Measurements from ENCODE around the gene USP31. TPM values are rescaled to one million over a fixed set of nuclear protein-coding genes. Genes with fewer than 3 reads are reported as not detected.

The USP31 gene
- total RNA-seq, 4 donors from 2014 or later = 10.0 to 18.2 (median 13.2) TPM

DNA sequence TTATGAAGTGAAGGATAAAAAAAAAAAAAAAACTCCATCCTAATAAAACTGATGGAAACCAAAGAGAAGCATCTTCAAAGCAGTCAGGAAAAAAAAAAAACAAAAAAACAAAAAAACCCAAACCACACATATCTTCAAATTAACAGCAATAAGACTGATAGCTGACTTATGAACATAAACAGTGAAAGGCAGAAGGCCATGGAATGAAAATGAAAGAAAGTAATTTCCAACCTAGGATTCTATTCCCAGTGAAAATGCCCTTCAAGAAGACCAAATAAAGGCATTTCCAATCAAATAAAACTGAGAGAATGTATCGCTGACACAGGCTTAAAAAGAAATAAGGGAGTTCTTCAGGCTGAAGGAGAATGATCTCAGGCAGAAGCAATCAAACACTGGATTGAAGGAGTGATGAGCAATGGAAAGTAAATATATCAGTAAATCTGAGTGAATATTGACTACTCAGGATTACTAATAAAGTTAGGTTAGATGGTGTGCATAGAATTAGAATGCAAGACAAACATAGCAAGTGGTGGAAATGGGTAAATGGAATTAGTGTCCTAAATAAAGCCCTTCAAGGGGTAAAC lies 92.1 kb downstream of the USP31 start:
- Histone ChIP-seq H3K9me3 (no peaks in the 10 kb centered on the region), H3K4me3 (replicated peaks in 1 of 3) (no peak overlapping the region), H3K4me1 (peaks cover 6 to 8% of the 10 kb centered on the region in 2 donors), H3K36me3 (no peaks in the 10 kb centered on the region), H3K27me3 (no peaks in the 10 kb centered on the region), H3K27ac (no peak overlapping the region)
- intact Hi-C loops (cut with DNase I) = no loop called here
- TF ChIP-seq, protein P1, sequence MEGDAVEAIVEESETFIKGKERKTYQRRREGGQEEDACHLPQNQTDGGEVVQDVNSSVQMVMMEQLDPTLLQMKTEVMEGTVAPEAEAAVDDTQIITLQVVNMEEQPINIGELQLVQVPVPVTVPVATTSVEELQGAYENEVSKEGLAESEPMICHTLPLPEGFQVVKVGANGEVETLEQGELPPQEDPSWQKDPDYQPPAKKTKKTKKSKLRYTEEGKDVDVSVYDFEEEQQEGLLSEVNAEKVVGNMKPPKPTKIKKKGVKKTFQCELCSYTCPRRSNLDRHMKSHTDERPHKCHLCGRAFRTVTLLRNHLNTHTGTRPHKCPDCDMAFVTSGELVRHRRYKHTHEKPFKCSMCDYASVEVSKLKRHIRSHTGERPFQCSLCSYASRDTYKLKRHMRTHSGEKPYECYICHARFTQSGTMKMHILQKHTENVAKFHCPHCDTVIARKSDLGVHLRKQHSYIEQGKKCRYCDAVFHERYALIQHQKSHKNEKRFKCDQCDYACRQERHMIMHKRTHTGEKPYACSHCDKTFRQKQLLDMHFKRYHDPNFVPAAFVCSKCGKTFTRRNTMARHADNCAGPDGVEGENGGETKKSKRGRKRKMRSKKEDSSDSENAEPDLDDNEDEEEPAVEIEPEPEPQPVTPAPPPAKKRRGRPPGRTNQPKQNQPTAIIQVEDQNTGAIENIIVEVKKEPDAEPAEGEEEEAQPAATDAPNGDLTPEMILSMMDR (IDR thresholded peaks at IDR 0.05) = no peak
- TF ChIP-seq POLR2A (IDR thresholded peaks at IDR 0.05) = no peak
- no peak for DNase-seq
- 74 to 81% methylated on average over 1 of the region's 1 CpG for WGBS, 2 donors

DNA sequence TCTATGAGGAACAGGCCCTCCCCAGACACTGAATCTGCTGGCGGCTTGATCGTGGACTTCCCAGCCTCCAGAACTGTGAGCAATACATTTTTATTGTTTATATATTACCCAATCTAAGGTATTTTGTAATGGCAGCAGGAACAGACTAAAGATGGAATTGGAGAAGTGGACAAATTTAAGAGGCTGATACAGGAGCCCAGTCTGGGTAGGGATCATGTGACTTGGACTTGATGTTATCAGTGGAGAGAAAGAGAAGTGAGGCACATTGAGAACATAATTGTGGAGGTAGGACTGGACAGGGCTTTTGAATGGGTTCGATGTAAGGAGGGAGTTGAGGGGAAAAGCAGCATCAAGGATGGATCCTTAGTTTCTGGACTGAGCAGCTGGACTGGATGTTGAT lies 93.8 kb downstream of the USP31 start:
- no peak overlapping the region for H3K4me3 ChIP-seq (replicated peaks in 1 of 3)
- TF ChIP-seq POLR2A (IDR thresholded peaks at IDR 0.05) = no peak
- TF ChIP-seq, protein P1 (IDR thresholded peaks at IDR 0.05) = no peak
- H3K27ac ChIP-seq = no peak overlapping the region
- 87 to 91% methylated on average over 3 of the region's 3 CpGs for WGBS, 2 donors
- H3K27me3 ChIP-seq = no peaks in the 10 kb centered on the region
- DNase-seq = no peak
- no peaks in the 10 kb centered on the region for H3K9me3 ChIP-seq
- H3K36me3 ChIP-seq = no peaks in the 10 kb centered on the region
- peaks cover 6 to 8% of the 10 kb centered on the region in 2 donors for H3K4me1 ChIP-seq
- intact Hi-C loops (cut with DNase I) = no loop called here

DNA sequence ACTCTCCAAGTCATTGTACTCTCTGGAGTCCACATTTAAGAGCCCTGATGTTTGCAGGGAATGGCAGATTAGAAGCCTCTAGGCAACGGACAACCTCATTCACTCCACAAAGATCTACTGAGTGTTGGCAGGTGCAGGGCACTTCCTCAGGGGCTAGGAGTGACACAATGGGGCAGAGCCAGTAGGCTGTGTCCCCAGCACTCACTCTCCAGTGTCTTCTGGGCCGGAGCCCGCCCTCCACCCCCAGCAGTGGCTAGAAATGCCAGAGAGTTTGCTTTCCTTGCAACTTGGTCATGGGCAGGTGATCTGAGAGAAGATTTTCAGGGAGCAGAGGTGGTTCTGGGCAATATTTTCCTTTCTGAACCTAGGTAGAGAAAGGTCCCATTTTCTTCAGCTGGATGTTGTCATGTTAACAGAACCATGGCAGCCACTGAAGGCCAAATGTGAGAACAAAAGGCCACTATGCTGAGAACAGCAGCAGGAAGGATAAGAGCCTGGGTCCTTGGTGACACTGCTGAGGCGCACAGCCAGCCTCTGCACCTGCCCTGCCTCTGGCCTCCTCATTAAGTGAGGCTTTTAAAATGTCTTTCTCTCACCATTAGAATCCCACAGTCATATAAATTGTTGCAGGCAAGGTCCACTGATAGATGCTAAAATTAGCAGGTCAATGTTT lies 96.2 kb downstream of the USP31 start:
- H3K9me3 ChIP-seq = no peaks in the 10 kb centered on the region
- H3K4me3 ChIP-seq (replicated peaks in 1 of 3) = no peak overlapping the region
- H3K36me3 ChIP-seq = no peaks in the 10 kb centered on the region
- 54 to 56% methylated on average over 4 of the region's 4 CpGs for WGBS, 2 donors
- peak; percentile 64 to 65 for DNase-seq
- peaks cover 6 to 8% of the 10 kb centered on the region in 2 donors for H3K4me1 ChIP-seq
- H3K27ac ChIP-seq = no peak overlapping the region
- intact Hi-C loops (cut with DNase I) = no loop called here
- no peaks in the 10 kb centered on the region for H3K27me3 ChIP-seq
- TF ChIP-seq, protein P1 (IDR thresholded peaks at IDR 0.05) = no peak
- TF ChIP-seq POLR2A (IDR thresholded peaks at IDR 0.05) = no peak

DNA sequence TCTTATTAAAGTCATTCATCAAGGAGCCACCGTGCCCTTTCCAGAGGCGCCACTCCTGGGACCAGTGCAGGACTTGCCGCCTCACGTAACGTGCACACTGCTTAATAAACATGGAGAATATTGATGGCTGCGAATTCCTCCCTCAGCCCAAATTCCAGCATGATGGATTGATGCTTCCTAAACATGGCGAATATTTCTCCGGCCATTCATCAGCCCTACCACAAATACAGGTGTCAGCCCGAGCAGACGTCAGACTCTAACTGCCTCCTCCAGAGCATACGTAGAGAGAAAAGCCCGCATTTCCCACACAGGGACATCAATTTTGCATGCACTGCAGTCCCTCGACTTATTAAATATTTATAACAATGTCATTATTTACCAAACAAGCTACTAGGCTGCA lies 97.0 kb downstream of the USP31 start:
- peaks cover 6 to 8% of the 10 kb centered on the region in 2 donors for H3K4me1 ChIP-seq
- no peaks in the 10 kb centered on the region for H3K9me3 ChIP-seq
- no peak overlapping the region for H3K4me3 ChIP-seq (replicated peaks in 1 of 3)
- 77 to 78% methylated on average over 13 of the region's 13 CpGs for WGBS, 2 donors
- no peaks in the 10 kb centered on the region for H3K36me3 ChIP-seq
- no peaks in the 10 kb centered on the region for H3K27me3 ChIP-seq
- DNase-seq = no peak
- no peak overlapping the region for H3K27ac ChIP-seq
- intact Hi-C loops (cut with DNase I) = no loop called here
- no peak for TF ChIP-seq POLR2A (IDR thresholded peaks at IDR 0.05)
- TF ChIP-seq, protein P1 (IDR thresholded peaks at IDR 0.05) = no peak

DNA sequence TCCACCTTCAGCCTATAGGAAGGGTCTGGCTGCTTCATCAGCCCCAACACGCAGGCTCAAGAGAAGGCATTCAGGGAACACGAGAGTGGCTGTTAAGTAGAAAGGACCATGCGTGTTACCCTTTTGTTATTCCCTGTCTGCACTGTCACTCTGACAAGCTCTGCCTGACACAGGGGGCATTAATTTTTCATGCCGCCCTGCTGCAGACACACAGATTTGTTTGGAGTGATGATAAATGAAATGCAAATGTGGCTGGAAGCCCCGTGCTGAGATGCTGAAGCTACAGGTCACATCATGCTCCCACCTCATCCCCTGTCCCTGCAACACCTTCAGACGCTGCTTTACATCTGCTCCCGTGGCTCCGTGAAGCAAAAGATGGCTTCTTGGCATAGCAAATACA lies 97.7 kb downstream of the USP31 start:
- intact Hi-C loops (cut with DNase I) = no loop called here

More for the DNA sequence above, 97.7 kb downstream of the USP31 start:
- TF ChIP-seq POLR2A (IDR thresholded peaks at IDR 0.05) = no peak
- TF ChIP-seq, protein P1 (IDR thresholded peaks at IDR 0.05) = no peak
- H3K27ac ChIP-seq = no peak overlapping the region
- H3K9me3 ChIP-seq = no peaks in the 10 kb centered on the region
- H3K36me3 ChIP-seq = no peaks in the 10 kb centered on the region
- WGBS, 2 donors = 76 to 81% methylated on average over 8 of the region's 8 CpGs
- no peak overlapping the region for H3K4me3 ChIP-seq (replicated peaks in 1 of 3)
- no peaks in the 10 kb centered on the region for H3K27me3 ChIP-seq
- H3K4me1 ChIP-seq = peaks cover 6 to 8% of the 10 kb centered on the region in 2 donors
- no peak for DNase-seq

All from thyroid gland (tissue), 4 donors.